ENCODE data around the gene CACUL1.
"Not testable (repeated sequence)": the region's sequence is repeated elsewhere in the genome, so short reads cannot be mapped to it uniquely, and the experiment has no call there.

CACUL1 gene

GRCh38 chr10:118682533-118682932 is 72.2 kb downstream of the CACUL1 start:
- DNase-seq, result no peak

GRCh38 chr10:118680197-118680596 is 74.6 kb downstream of the CACUL1 start:
- DNase-seq, result no peak

DNA sequence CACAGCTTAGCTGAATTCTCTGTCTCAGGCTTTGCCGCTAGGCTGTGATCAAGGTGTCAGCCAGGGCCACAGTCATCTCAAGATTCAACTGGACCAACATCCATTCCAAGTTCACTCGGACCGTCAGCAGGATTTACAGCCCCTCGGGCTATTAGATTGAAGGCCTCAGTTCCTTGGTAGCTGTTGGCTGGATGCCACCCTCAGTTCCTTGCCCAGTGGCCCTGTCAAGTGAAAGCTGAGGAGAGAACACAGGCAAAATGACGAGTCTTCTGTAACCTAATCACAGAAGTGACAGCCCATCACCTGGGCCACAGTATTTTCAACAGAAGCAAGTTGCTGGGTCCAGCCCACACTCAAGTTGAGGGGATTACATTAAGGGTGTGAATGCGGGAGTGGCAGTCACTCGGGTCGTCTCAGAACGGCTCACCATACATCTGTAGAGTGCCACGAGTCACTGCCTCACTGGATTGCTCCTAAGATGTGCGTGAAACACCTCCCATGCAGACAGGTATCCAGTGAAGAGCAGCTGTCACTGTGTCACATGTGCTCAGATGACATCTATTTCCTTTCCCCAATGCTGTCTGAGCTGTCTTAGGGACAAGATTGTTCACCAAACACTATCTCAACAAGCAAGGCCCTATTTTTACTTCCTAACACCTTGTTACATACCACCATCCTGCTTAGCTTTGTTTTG is 80.4 kb downstream of the CACUL1 start:
- DNase-seq, result no peak

GRCh38 chr10:118672766-118673715 is 81.7 kb downstream of the CACUL1 start:
- DNase-seq, result no peak

DNA sequence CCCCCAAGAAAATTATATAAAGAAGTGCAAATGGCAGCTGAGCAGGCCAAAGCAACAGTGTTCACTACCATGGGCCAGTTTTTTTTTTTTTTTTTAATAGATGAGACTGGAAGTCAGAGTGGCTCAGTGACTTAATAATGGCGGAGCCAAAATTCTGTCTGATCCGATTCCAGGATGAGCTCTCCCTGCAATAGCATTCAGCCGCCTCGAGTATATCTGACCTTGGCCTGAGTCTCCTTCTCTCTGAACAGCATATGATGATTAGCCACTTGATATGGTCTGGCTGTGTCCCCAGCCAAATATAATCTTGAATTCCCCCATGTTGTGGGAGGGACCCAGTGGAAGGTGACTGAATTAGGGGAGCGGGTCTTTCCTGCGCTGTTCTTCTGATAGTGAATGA is 82.6 kb downstream of the CACUL1 start:
- DNase-seq, result no peak

DNA sequence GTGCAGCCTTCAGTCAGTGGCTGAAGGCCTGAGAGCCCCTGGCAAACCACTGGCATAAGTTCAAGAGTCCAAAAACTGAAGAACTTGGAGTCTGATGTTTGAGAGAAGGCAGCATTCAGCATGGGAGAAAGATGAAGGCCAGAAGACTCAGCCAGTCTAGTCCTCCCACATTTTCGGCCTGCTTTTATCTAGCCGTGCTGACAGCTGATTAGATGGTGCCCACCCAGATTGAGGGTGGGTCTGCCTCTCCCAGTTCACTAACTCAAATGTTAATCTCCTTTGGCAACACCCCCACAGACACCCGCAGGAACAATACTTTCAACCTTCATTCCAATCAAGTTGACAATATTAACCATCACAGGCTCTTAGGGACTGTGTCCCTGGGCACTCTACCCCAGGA is 83.5 kb downstream of the CACUL1 start:
- DNase-seq, result not testable (repeated sequence)

DNA sequence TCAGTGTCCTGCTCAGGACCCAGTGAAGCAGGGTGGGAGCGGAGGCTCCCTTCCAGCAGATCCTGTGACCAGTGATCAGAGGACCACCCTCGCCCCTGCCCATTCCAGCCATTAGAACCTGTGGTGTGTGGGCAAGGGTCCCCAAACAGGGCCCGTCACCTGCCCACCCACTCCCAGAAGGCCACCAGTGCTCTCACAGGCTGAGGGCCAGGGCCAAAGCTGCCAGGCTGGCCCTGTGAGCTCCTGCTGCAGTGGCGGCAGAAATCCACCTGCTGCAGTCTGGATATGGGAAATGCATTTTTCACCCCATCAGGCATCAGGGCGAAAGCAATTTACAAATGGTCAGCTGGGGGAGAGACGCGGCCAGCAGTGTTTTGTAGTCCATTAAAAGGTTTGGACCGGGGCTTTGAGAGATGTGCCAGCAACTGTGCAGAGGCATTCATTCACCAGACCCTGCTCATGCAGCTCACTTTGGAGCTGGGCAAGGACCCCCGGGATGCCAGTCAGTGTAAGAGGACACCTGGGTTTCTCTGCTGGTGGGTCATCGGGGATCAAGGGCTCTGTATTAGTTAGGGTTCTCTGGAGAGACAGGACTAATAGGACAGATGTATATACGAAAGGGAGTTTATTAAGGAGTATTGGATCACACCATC is 84.2 kb downstream of the CACUL1 start:
- no peak for DNase-seq

GRCh38 chr10:118669835-118670234 is 84.9 kb downstream of the CACUL1 start:
- no peak for DNase-seq

DNA sequence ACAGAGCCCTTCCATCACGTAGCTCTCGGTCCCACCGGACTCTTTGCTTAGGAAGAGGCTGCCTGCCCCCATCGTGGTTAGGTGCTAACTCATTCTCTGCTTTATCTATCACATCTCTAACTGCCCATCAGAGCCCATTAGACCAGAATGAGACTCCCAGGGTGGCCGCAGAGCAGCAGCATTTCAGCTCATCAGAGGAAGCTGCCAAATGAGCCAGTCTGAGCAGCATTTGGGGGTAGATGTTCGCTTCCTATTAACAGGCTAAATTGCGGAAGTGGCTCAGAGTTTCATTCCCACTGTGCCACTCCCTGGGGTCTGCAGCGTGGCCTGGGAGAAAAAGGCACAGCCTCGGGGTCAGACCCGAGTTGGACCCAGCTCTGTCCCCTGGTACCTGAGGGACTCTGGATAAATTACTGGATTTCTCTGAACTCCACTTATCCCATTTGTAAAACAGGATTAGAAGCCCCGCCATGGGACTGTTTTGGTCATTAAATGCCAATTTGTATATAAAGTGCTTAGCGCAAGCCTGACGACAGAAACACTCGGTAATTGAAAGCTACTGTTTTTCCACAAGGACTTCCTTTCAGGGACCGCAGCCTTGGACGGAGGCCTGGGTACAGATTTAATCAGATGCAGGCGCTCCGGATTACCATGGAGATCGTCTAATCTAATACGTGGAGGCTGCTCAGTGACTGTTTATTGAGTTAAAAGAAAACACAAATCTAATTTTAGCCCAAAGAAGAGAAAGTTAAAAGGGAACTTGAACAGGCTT is 85.6 kb downstream of the CACUL1 start:
- DNase-seq, result no peak

DNA sequence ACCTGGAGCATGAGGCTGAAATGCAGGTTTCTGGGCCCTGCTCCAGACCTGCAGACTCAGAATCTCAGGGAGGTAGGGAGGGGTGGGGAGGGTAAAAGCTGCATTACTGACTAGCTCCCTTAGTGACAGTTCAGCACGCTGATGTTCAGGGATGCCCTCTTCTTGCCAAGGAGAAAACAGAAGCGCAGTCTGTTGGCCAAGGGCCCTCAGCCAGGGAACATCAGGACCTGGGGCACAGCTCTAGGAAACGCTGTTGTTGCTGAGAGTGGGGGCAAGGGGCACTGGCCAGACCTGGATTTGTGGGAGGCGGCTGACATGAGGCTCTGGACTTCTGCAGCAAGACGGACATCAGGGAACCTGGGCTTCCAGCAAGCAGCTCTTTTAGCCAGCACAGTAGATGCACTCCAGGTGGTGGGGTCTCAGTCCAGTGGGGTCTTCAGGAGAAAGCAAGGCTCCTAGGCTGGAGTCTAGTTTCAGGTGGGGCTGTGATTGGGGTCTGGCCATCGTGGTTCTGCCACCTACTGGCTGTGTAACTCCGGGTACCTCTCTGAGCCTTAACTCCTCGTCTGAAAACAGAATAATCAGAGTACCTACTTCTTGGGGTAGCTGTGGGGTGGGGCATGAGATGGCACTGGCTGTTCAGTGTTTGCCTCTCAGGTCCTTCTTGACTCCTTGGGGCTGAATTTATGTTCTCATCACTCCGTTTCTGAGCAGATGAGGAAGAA is 86.4 kb downstream of the CACUL1 start:
- DNase-seq, result no peak

- DNase-seq, result no peak
Observed at GRCh38 chr10:118667732-118668131, 87.0 kb downstream of the CACUL1 start.

DNA sequence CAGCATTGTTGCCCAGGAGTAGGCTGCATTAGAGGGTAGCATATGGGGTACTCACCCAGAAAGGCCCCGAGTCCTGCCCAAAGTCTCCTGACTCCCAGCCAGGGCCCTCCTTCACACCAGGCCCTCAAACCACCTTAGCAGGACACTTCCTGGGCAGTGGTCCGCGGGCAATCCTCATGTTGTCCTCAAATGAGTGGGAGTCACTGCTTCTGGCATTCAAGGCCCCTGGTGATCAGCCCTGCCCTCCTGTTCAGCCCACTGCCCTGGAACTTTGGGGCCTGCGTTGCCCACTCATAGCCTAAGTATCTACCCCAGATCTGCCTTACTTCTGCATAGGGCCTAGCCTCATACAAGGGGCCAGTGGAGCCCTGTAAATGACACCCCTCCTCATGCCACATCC is 88.4 kb downstream of the CACUL1 start:
- DNase-seq, result no peak

DNA sequence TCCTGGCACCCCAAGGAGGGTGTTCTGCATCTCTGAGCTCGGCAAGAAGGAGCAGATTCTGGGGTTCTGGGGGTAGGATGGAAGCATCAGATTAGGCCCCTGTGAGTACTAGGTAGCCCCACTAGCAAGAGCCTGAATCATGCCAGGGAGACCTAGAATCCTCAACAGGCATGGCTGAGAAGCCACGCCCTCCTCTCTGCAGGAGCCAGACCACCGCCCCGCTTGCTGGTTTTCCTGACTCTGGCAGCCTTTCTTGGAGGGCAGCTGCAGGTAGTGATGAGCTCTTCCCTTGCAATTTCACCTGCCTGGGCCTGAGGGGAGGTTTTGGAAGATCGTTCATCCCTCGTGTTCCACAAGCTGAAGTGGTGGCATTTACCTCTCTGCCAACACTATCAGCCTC is 90.4 kb downstream of the CACUL1 start:
- DNase-seq, result no peak

DNA sequence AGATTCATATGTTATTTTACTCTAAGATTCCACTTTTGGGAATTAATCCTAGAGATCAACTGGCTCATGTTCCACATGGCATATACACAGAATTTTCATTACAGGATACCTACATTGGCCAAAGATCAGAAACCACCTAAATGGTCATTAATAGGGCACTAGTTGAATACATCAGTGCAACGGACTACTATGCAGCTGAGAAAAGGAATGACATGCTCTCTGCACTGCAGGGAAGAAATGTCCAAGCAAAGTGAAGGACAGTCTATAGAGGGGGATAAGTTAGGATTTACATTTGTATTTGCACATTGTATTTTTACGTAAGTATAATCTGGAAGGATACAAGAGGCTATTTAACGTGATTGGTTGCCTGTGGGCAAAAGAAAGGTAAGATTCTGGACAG is 91.6 kb downstream of the CACUL1 start:
- no peak for DNase-seq

DNA sequence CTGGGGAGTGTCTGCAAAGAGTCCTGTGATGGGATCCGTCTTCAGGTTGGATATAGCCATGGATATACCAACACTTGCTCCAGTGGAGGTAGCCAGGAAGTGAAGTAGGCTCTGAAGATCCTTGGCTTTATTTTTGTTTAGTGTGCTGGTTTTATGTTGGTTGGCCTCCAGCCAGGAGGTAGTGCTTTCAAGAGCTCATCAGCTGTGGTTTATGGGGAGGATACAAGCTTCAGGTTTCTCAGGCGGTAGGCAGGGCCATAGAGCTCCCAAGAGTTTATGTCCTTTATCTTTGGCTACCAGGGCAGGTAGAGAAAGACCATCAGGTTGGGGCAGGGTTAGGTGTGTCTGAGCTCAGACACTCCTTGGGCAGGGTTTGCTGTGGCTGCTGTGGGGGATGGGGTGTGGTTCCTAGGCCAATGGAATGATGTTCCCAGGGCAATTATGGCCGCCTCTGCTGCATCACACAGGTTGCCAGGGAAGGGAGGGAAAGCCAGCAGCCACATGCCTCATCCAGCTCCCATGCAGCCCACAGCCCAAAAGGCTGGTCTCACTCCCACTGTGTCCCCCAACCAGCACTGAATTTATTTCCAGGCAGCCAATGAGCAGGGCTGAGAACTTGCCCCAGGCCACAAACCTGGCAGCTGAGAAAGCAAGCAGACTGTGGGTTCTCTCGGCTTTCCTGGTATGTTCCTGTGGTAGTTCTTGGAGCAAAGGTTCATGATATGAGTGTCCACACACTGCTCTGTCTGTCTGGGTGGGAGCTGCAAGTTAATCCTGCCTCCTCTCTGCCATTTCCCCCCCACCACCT is 92.3 kb downstream of the CACUL1 start:
- DNase-seq, result peak; percentile 2 to 29

- DNase-seq, result no peak
Observed at GRCh38 chr10:118658762-118659161, 96.0 kb downstream of the CACUL1 start.

- DNase-seq, result not testable (repeated sequence)
Observed at GRCh38 chr10:118658168-118658567, 96.6 kb downstream of the CACUL1 start.

DNA sequence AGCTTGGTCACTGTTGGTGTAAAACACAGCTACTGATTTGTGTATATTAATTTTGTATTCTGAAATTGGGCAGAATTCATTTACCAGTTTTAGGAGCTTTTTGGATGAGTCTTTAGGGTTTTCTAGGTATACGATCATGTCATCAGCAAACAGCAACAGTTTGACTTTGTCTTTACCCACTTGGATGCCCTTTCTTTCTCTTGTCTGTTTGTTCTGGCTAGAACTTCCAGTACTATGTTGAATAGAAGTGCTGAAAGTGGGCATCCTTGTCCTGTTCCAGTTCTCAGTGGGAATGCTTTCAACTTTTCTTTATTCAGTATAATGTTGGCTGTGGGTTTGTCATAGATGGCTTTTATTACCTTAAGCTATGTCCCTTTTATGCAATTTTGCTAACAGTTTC is 109.5 kb downstream of the CACUL1 start:
- not testable (repeated sequence) for DNase-seq

DNA sequence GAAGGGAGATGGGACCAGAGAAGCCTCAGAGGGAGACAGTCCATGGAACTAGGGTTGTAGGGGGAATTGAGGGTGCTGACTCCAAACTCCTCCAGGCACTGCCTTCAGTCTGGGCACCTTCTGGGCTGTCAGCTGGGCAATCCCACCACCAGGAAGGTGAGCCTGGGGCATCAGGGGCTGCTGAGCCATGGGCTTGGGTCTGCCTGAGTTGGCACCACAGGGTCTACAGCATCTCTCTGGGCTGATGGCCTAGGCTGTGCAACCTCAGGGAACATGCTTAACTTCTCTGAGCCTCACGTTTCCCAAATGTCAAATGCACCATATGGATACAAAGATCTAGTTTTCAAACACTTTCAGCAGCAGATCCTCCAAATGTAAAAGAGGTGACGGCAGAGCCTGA is 112.5 kb downstream of the CACUL1 start:
- DNase-seq, result no peak

DNA sequence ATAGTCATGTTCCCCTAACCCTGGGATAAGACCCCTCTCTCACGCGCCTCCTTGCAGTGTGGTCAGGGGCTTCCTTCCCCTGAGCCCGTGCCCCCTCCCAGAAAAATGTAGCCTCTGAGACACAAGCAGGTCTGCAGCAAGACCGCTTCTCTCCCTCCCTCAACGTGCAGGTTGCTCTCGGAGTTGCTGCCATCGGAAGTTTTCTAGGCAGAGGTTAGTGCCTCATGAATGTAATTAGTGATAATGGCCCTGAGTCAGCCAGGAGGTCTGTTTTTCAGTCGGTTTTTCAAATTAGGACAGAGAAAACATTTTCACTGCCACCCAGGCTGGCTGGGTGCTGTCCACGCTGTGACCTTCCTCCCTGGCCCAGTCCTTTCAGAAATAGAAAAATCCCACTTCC is 116.1 kb downstream of the CACUL1 start:
- DNase-seq, result no peak

DNA sequence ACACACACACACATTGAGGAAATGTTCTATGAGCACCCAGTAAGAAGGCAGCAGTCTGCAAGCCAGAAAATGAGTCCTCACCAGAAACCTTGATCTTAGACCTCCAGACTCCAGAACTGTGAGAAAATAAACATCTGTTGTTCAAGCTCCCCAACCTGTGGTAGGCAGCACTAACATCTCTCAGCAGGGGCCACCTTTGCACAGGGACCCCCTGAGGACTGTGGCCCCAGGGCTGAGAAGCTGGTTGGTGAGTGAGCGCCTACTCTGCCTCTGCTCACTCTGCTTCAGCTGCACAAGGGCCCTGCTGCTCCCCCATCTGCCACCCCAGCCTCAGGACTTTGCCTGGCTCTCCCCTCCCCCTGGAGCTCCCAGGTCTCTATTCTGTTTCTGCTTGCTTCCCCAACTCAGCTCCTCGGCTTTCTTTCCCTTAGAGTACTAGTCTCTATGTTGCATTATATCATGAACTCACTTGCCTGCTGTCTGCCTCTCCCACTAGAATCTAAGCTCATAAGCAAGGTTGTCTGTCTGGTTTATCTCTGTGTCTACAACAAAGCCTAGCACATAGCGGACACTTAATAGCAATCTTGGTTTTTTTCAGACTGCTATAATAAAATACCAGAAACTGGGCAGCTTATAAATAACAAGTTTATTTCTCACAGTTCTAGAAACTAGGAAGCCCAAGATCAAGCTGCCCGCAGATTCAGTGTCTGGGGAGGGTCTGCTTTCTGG is 118.9 kb downstream of the CACUL1 start:
- DNase-seq, result no peak

Data from NCI-H187 (cell line).